ENCODE measurements around the gene CDCA8.
"Not testable (repeated sequence)": the region's sequence is repeated elsewhere in the genome, so short reads cannot be mapped to it uniquely, and the experiment has no call there.

Gene CDCA8

GRCh38 chr1:37734629-37735591 lies 42.6 kb downstream of the CDCA8 start:
- no peak for TF ChIP-seq JUND (IDR thresholded peaks at IDR 0.05; ENCODE audit: low read depth)
- DNase-seq (ENCODE audit: low read depth in 1 of 2, low spot score in 1 of 2) = no peak
- in situ Hi-C loops (cut with HindIII; ENCODE audit: low pct_unique_long_range_greater_than_20kb, low sequenced_read_pairs) = no loop called here

- DNase-seq (ENCODE audit: low read depth in 1 of 2, low spot score in 1 of 2); in situ Hi-C loops (cut with HindIII; ENCODE audit: low pct_unique_long_range_greater_than_20kb, low sequenced_read_pairs): not testable (repeated sequence)
Observed at GRCh38 chr1:37737975-37738374, 45.7 kb downstream of the CDCA8 start.

- DNase-seq (ENCODE audit: low read depth in 1 of 2, low spot score in 1 of 2); in situ Hi-C loops (cut with HindIII; ENCODE audit: low pct_unique_long_range_greater_than_20kb, low sequenced_read_pairs): not testable (repeated sequence)
Observed at GRCh38 chr1:37738619-37739018, 46.3 kb downstream of the CDCA8 start.

GRCh38 chr1:37739222-37739621 lies 46.9 kb downstream of the CDCA8 start:
- TF ChIP-seq JUND (IDR thresholded peaks at IDR 0.05; ENCODE audit: low read depth) = no peak
- in situ Hi-C loops (cut with HindIII; ENCODE audit: low pct_unique_long_range_greater_than_20kb, low sequenced_read_pairs) = no loop called here
- peak in 1 of 2 experiments; percentile 15 for DNase-seq (ENCODE audit: low read depth in 1 of 2, low spot score in 1 of 2)

- no peak for TF ChIP-seq JUND (IDR thresholded peaks at IDR 0.05; ENCODE audit: low read depth)
- DNase-seq (ENCODE audit: low read depth in 1 of 2, low spot score in 1 of 2) = no peak
- in situ Hi-C loops (cut with HindIII; ENCODE audit: low pct_unique_long_range_greater_than_20kb, low sequenced_read_pairs) = no loop called here
Observed at GRCh38 chr1:37741130-37741529, 48.8 kb downstream of the CDCA8 start.

- no peak for TF ChIP-seq JUND (IDR thresholded peaks at IDR 0.05; ENCODE audit: low read depth)
- no peak for DNase-seq (ENCODE audit: low read depth in 1 of 2, low spot score in 1 of 2)
- in situ Hi-C loops (cut with HindIII; ENCODE audit: low pct_unique_long_range_greater_than_20kb, low sequenced_read_pairs) = no loop called here
Observed at GRCh38 chr1:37741662-37742061, 49.3 kb downstream of the CDCA8 start.

- in situ Hi-C loops (cut with HindIII; ENCODE audit: low pct_unique_long_range_greater_than_20kb, low sequenced_read_pairs) = no loop called here
- no peak for TF ChIP-seq JUND (IDR thresholded peaks at IDR 0.05; ENCODE audit: low read depth)
Observed at GRCh38 chr1:37746806-37747205, 54.5 kb downstream of the CDCA8 start.

GRCh38 chr1:37748565-37748964 lies 56.2 kb downstream of the CDCA8 start:
- TF ChIP-seq JUND (IDR thresholded peaks at IDR 0.05; ENCODE audit: low read depth) = no peak
- in situ Hi-C loops (cut with HindIII; ENCODE audit: low pct_unique_long_range_greater_than_20kb, low sequenced_read_pairs) = no loop called here
- no peak for DNase-seq (ENCODE audit: low read depth in 1 of 2, low spot score in 1 of 2)

More at GRCh38 chr1:37746806-37747205, 54.5 kb downstream of the CDCA8 start:
- no peak for DNase-seq (ENCODE audit: low read depth in 1 of 2, low spot score in 1 of 2)

- in situ Hi-C loops (cut with HindIII; ENCODE audit: low pct_unique_long_range_greater_than_20kb, low sequenced_read_pairs) = no loop called here
- no peak for TF ChIP-seq JUND (IDR thresholded peaks at IDR 0.05; ENCODE audit: low read depth)
- DNase-seq (ENCODE audit: low read depth in 1 of 2, low spot score in 1 of 2) = no peak
Observed at GRCh38 chr1:37752213-37752582, 59.9 kb downstream of the CDCA8 start.

GRCh38 chr1:37752583-37753471 lies 60.5 kb downstream of the CDCA8 start:
- DNase-seq (ENCODE audit: low read depth in 1 of 2, low spot score in 1 of 2) = peak; percentile 39 to 77
- in situ Hi-C loops (cut with HindIII; ENCODE audit: low pct_unique_long_range_greater_than_20kb, low sequenced_read_pairs) = no loop called here
- no peak for TF ChIP-seq JUND (IDR thresholded peaks at IDR 0.05; ENCODE audit: low read depth)

- no peak for DNase-seq (ENCODE audit: low read depth in 1 of 2, low spot score in 1 of 2)
- in situ Hi-C loops (cut with HindIII; ENCODE audit: low pct_unique_long_range_greater_than_20kb, low sequenced_read_pairs) = no loop called here
- TF ChIP-seq JUND (IDR thresholded peaks at IDR 0.05; ENCODE audit: low read depth) = no peak
Observed at GRCh38 chr1:37753473-37754321, 61.4 kb downstream of the CDCA8 start.

- TF ChIP-seq JUND (IDR thresholded peaks at IDR 0.05; ENCODE audit: low read depth) = no peak
- in situ Hi-C loops (cut with HindIII; ENCODE audit: low pct_unique_long_range_greater_than_20kb, low sequenced_read_pairs) = no loop called here
- DNase-seq (ENCODE audit: low read depth in 1 of 2, low spot score in 1 of 2) = no peak
Observed at GRCh38 chr1:37755290-37755689, 63.0 kb downstream of the CDCA8 start.
